ENCODE data around the gene RAB34.

Gene RAB34

DNA sequence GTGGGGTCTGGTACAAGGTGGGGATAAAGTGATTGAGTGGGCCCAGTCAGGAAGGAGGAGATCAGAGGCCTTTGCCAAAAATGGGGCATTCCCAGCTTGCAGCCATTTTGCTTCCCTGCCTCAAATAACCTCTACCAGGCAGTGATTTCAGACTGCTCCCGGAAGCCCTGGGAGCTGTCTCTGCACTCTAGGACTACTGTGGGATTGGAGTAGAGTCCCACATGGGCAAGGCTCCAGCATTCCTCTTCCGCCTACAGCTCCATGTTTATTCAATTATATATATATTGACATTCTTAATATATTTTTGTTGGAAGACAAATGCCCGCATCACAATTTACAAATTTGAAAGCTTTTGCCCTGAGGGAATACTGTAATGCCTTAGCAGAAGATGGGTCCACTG is 42.2 kb downstream of the RAB34 start:
- TF ChIP-seq ZNF274 (IDR thresholded peaks at IDR 0.05; ENCODE audit: low read depth, low read length) = no peak
- H3K4me3 ChIP-seq (ENCODE audit: low read length) = no peak overlapping the region

DNA sequence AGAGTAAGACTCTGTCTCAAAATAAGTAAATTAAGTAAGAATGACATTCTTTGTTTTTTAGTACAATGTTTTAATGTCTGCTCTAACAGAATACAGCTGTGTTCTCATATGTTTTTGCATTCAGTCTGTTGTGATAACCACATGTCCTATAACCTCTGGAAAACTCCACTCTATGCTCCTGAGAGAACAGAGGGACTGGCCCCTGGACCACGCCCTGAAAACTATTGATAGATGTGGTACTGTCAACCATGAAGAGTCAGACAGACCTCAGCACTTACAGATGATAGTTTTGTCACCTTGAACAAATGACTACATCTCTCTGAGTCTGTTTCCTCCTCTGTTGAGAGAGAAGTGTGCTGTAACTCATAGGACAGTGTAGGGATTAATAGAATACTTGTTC is 47.8 kb downstream of the RAB34 start:
- no peak overlapping the region for H3K4me3 ChIP-seq (ENCODE audit: low read length)
- TF ChIP-seq ZNF274 (IDR thresholded peaks at IDR 0.05; ENCODE audit: low read depth, low read length) = no peak

- no peak for TF ChIP-seq ZNF274 (IDR thresholded peaks at IDR 0.05; ENCODE audit: low read depth, low read length)
- H3K4me3 ChIP-seq (ENCODE audit: low read length) = no peak overlapping the region
Measured at GRCh38 chr17:28667870-28668269, 49.8 kb downstream of the RAB34 start.

GRCh38 chr17:28665994-28666393 is 51.7 kb downstream of the RAB34 start:
- no peak overlapping the region for H3K4me3 ChIP-seq (ENCODE audit: low read length)

More at GRCh38 chr17:28665994-28666393, 51.7 kb downstream of the RAB34 start:
- no peak for TF ChIP-seq ZNF274 (IDR thresholded peaks at IDR 0.05; ENCODE audit: low read depth, low read length)

All from GM08714 (cell line).